ENCODE measurements around the gene HS6ST1.

The HS6ST1 gene

DNA sequence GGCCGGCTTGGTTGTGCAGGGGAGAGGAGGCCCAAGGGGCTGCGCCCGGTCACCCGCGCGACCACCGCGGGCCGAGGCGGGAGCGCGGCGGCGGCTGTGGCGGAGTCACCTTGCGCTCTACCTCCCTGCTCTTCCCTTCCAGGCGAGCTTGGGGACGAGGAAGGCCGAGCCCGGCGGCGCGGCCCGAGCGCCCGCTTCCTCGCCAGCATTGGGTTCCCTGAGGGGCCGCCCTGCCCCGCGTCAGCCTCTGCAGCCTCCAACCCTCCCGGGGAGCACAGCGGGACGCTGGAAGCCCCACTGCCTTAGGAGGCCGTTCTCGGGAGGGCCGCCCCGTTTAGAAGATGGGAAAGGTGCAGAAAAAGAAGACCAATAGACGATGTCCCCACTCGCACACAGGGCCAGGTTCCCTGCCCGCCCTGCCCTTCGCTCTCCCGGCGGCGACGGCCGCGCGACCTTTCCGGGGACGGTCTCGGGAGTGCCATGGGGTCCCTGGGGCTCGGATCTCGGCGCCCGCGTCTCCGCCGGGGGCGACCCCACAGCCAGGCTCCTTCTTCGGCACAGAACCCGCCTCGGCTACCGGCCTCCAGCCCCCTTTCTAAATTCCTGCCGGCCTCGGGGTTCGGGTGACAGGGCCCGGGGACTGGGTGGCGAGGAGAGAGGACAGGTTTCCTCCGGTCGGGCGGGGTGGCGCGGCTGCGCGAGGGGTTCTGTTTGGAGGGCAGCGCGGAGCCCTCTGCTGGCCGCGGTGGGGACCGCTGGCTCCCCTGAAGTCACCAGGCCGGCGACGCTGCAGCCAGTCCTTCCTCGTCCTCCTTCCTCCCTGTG is 85.5 kb downstream of the HS6ST1 start:
- peak; percentile 55 for DNase-seq (ENCODE audit: low read depth, low spot score)
- peak overlapping the region; percentile 64 for H3K4me3 ChIP-seq (ENCODE audit: low read length)

- no peak overlapping the region for H3K4me3 ChIP-seq (ENCODE audit: low read length)
- DNase-seq (ENCODE audit: low read depth, low spot score): no peak
Measured at GRCh38 chr2:128228894-128229293, 89.8 kb downstream of the HS6ST1 start.

- no peak overlapping the region for H3K4me3 ChIP-seq (ENCODE audit: low read length)
- no peak for DNase-seq (ENCODE audit: low read depth, low spot score)
Measured at GRCh38 chr2:128227862-128228261, 90.8 kb downstream of the HS6ST1 start.

- no peak overlapping the region for H3K4me3 ChIP-seq (ENCODE audit: low read length)
- no peak for DNase-seq (ENCODE audit: low read depth, low spot score)
Measured at GRCh38 chr2:128219891-128220290, 98.8 kb downstream of the HS6ST1 start.

- H3K4me3 ChIP-seq (ENCODE audit: low read length): no peak overlapping the region
- no peak for DNase-seq (ENCODE audit: low read depth, low spot score)
Measured at GRCh38 chr2:128217671-128218070, 101.0 kb downstream of the HS6ST1 start.

- no peak overlapping the region for H3K4me3 ChIP-seq (ENCODE audit: low read length)
- peak; percentile 75 for DNase-seq (ENCODE audit: low read depth, low spot score)
Measured at GRCh38 chr2:128215897-128216642, 102.6 kb downstream of the HS6ST1 start.

Measured in Jurkat, Clone E6-1 (cell line).